ENCODE measurements around the gene MIER3. TPM values are rescaled to one million over a fixed set of nuclear protein-coding genes. Genes with fewer than 3 reads are reported as not detected.

The MIER3 gene
- total RNA-seq, 4 donors from 2014 or later, result 12.2 to 33.4 (median 20.4) TPM

- H3K4me3 ChIP-seq, result no peak overlapping the region
- H3K27ac ChIP-seq, result no peak overlapping the region
- in situ Hi-C loops (cut with MboI; ENCODE audit: low sequenced_read_pairs in 4 of 4) (no loop called here), intact Hi-C loops (cut with DNase I; ENCODE audit: low total_unique reads) (loop anchor here (5.0 kb wide), 1 partner anchor 137 kb away; the partner anchor contains the start of gene MAP3K1)
- DNase-seq, result no peak
- peaks cover 0 to 15% of the 10 kb centered on the region in 2 donors for H3K4me1 ChIP-seq
- ATAC-seq, result no peak
- H3K27me3 ChIP-seq, result no peaks in the 10 kb centered on the region
- TF ChIP-seq POLR2A (IDR thresholded peaks at IDR 0.05) (no peak), CTCF (IDR thresholded peaks at IDR 0.05 in 4 of 5, conservative IDR thresholded peaks at IDR 0.05 in 1 of 5) (no peak)
- H3K9me3 ChIP-seq, result no peaks in the 10 kb centered on the region
- H3K36me3 ChIP-seq, result peaks cover 0 to 4% of the 10 kb centered on the region in 2 donors
Measured at GRCh38 chr5:56954262-56954661, 2.3 kb upstream of the MIER3 start.

- peaks cover 0 to 15% of the 10 kb centered on the region in 2 donors for H3K4me1 ChIP-seq
- DNase-seq (no peak), ATAC-seq (peak; percentile 57 to 67)
- peaks cover 0 to 27% of the 10 kb centered on the region in 2 donors for H3K36me3 ChIP-seq
- no peaks in the 10 kb centered on the region for H3K27me3 ChIP-seq
- H3K9me3 ChIP-seq, result no peaks in the 10 kb centered on the region
- in situ Hi-C loops (cut with MboI; ENCODE audit: low sequenced_read_pairs in 4 of 4), result no loop called here
- TF ChIP-seq CTCF (IDR thresholded peaks at IDR 0.05 in 4 of 5, conservative IDR thresholded peaks at IDR 0.05 in 1 of 5) (no peak), POLR2A (IDR thresholded peaks at IDR 0.05) (no peak)
- peak overlapping the region; percentile 62 to 90 (median 78) for H3K4me3 ChIP-seq
- intact Hi-C loops (cut with DNase I; ENCODE audit: low total_unique reads), result loop anchor here (1.0 to 5.0 kb wide), 3 partner anchors 41 to 269 kb away; partner anchors contain the start of gene MAP3K1
- H3K27ac ChIP-seq, result peak overlapping the region; percentile 68 to 83 (median 78)
Measured at GRCh38 chr5:56951126-56951945, 587 bp downstream of the MIER3 start.

- intact Hi-C loops (cut with DNase I; ENCODE audit: low total_unique reads), result loop anchor here (1.0 to 5.0 kb wide), 3 partner anchors 40 to 270 kb away; partner anchors contain the start of gene MAP3K1
- Histone ChIP-seq H3K4me3 (peak overlapping the region; percentile 62 to 90 (median 78)), H3K4me1 (peaks cover 0 to 15% of the 10 kb centered on the region in 2 donors), H3K36me3 (peaks cover 0 to 32% of the 10 kb centered on the region in 2 donors), H3K27ac (peak overlapping the region; percentile 68 to 83 (median 78)), H3K9me3 (no peaks in the 10 kb centered on the region), H3K27me3 (no peaks in the 10 kb centered on the region)
- in situ Hi-C loops (cut with MboI; ENCODE audit: low sequenced_read_pairs in 4 of 4), result no loop called here
- ATAC-seq (peak; percentile 34), DNase-seq (peak; percentile 24 to 32)
- TF ChIP-seq POLR2A (IDR thresholded peaks at IDR 0.05), result no peak
- no peak for TF ChIP-seq CTCF (IDR thresholded peaks at IDR 0.05 in 4 of 5, conservative IDR thresholded peaks at IDR 0.05 in 1 of 5)
Measured at GRCh38 chr5:56950626-56951125, 1.2 kb downstream of the MIER3 start.

- Histone ChIP-seq H3K4me1 (peaks cover 4 to 9% of the 10 kb centered on the region in 2 donors), H3K27me3 (no peaks in the 10 kb centered on the region), H3K4me3 (no peak overlapping the region), H3K27ac (no peak overlapping the region), H3K9me3 (no peaks in the 10 kb centered on the region), H3K36me3 (peaks cover 0 to 67% of the 10 kb centered on the region in 2 donors)
- in situ Hi-C loops (cut with MboI; ENCODE audit: low sequenced_read_pairs in 4 of 4) (no loop called here), intact Hi-C loops (cut with DNase I; ENCODE audit: low total_unique reads) (no loop called here)
- TF ChIP-seq POLR2A (IDR thresholded peaks at IDR 0.05) (no peak), CTCF (IDR thresholded peaks at IDR 0.05 in 4 of 5, conservative IDR thresholded peaks at IDR 0.05 in 1 of 5) (no peak)
- ATAC-seq (no peak), DNase-seq (no peak)
Measured at GRCh38 chr5:56947052-56947451, 4.9 kb downstream of the MIER3 start.
